Globus pallidus (tissue), 1 donor: ENCODE measurements around the gene TRAPPC3L.

Experiments
- DNase-seq: peaks from one replicate; pipeline ENCODE4 v3.0.0-alpha.2; 2015; ENCODE audit warnings: low spot score

TRAPPC3L gene

DNA sequence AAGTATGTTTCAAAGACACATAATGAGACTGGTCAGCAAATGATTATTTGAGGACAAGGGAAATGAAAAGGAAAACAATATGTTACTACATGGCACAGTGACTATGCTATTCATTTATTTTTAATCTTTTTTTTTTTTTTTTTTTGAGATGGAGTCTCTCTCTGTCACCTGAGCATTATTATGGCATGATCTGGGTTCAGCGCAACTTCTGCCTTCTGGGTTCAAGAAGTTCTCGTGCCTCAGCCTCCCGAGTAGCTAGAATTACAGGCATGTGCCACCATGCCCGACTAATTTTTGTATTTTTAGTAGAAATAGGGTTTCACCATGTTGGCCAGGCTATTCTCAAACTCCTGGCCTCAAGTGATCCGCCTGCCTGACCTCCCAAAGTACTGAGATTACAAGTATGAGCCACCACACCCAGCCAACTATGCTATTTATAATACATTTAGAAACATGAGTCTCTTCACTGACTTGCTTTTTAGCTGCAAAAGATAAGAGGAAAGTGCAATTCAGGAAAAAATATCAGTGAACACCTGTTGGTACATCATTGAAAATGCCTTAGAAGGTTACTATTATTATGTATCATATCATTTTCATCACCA, 11.4 kb upstream of the TRAPPC3L start:
- no peak for DNase-seq

DNA sequence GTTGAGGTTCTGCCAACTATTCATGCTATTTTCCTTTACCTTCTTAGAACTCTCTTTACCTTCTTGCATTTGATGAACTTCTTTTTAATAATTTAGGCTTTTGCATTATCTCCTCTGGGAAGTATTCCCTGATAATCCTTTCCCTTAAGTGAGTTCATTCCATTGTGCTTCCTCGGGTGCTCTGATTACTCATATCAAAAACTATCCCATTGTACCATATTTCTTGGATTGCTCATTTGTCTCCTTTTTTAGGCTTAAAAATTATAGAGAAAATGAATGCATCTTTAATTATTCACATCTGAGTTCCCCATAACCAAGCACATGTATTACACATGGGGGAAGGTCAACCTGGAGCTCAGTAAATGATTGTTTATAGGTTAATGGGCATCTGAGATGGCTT, 10.6 kb upstream of the TRAPPC3L start:
- DNase-seq: no peak

DNA sequence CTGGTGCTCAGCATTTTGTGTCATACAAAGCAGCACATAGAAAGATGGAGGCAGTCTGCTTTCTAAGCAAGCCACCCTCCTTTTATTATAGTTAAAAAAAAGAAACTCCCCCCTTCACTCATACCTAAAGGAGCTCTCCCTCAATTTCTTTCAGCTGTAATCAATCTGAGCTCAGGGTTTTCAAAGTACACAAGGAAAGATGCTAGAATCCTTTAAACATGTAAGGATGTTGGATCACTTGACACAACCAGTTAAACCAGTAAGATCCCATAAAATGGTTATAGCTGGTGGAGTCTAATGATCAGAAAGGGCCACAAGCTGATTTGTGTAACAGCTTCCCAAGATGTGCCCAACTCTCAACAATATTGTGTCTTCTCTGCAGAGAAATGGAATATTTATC, 8.0 kb upstream of the TRAPPC3L start, which contains the start of gene CALHM4:
CALHM4 (plus strand) TSS at position 301 of the 400 bp plus-strand sequence; CDS start at position 344, 43 bp downstream.
- DNase-seq: no peak

DNA sequence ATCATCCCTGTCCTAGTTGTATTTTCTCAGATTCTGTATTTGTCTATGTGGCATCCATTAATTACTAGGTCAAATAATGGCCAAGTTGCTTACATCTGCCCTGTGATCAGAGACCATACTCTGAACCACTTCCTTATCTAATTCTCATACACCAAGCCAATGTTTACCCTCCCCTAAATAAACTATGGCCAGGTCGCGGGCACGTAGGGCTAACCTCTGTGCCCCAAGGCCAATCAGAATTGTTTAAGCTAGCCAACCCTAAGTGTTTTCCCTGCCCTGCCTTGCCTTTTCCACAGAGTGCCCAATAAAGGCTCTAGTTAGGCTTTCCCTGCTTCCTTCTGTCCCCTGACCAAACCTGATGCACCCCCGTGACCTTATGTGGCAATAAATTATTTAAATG, 5.3 kb upstream of the TRAPPC3L start:
- DNase-seq: no peak

DNA sequence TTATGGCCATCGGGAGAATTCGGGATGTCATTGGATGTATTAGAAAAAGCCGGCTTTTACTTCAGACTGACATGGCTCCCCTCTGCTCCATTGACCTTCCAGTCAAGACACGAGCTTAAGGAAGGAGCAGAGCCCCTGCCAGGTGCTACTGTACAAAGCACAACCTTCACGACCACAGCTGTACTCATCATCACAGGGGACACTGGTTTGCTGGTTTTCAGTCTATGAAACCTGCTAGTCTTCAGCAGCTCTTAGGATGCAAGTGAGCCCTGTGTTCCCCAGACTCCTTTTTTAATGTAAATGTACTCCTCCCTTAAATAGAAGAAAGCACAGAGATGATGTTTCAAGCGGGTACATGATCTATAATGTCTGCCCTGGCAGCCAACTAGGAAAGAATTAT, 1.9 kb upstream of the TRAPPC3L start:
- no peak for DNase-seq

DNA sequence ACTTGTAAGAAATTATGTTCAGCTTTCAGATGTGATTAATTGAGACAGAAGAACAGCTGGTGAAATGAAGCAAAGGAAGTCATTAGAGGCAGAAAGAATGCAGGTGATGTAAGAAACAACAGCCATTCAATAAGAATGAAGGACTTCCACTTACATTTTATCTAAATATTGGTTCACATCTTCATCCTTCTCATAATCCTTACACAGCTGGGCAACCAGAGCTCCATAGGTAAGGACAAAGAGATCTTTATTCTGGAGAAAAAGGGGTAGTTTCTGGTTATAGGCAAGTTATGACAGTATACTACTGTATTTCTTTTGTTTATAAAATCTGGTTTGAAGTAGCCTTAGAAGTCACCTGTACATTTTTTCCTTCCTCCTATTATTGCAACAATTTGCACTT, 2.3 kb downstream of the TRAPPC3L start:
- DNase-seq: no peak

DNA sequence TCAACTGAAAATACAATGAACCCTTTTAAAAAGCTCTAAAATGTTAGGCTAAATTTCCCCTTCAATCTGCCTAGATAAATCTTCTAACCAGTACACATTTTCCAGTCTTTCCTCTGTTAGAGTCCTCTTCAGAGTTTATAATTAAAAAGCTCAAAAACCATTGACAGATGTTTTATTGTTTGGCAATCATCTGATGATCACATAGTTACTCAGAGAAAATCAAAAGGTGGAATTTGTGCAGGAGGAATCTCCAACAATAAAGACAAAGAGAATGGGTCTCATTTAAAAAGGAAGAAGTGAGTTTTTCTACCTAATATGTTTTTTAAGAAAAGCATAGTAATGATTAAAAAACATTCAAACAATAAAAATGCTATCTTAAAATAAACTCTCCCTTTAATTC, 3.1 kb downstream of the TRAPPC3L start:
- no peak for DNase-seq

DNA sequence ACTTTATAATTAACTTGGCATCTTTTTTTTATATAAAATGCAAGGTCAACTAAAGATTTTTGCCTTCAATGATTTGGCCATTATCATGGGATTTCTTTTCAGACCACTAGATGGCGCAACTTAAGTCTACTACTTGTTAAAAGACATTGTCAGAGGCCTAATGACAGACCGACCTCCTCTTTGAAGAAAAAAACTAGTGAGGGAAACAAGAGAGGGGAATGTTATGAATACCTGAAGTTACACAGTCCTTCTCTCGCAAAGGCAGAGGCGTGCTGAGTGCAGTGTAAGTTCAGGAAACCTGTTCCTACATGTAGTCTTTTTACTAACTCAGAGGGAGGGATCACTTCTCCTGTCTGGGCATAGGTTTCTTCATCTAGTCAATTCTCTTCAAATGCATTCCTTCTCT, 9.3 kb downstream of the TRAPPC3L start:
- peak; percentile 51 for DNase-seq

DNA sequence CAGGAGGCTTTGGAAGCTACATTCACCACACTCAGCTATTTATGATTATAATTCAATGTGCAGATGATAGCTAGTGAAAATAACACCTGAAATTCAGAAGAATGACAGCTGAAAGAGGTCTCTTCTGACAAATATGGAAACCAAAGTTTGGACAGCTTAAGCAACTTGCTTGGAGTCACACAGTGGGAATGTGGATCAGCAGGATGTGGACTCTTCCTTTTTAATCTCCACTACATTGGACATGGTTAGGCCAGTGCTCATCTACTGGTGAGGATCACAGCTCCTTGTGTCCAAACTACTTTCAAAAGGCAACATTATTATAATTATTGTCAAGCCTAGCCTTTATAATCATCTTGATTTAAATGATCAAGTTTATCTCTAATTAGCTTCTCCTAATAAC, 10.4 kb downstream of the TRAPPC3L start:
- DNase-seq: no peak

DNA sequence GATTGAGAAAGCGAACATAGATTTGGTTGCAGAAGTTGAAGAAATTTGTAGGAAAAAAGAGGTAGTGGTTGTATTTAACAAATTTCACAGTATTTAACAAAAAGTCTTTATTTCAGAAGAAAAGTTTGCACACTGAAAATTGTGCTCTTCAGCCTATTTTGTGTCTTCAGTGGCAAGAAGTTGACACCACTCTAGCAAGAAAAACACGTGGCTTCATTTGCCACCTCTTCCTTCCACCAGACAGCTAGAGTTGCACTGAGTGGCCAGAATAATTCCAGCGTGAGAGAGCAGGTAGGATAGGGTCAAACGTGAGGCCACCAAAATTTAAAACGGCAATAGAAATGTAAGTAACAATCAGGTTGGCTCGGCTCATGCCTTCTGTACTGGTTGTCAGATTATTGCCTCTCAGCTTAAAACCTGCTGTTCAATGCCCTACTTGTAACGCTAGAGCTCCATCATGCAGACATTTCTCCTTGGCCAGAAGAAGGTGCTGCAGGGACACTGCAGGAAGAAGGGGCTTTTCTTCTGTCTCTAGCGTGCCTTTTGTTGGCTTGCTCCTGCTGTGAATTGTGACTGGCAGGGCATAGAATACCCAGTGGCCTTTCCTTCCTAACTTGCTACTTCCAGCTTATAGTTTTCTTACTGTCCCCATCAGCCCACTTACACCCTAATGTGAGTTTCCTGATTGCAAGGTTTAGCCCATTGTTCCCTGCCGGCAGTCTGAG, 12.1 kb downstream of the TRAPPC3L start:
- DNase-seq: no peak

DNA sequence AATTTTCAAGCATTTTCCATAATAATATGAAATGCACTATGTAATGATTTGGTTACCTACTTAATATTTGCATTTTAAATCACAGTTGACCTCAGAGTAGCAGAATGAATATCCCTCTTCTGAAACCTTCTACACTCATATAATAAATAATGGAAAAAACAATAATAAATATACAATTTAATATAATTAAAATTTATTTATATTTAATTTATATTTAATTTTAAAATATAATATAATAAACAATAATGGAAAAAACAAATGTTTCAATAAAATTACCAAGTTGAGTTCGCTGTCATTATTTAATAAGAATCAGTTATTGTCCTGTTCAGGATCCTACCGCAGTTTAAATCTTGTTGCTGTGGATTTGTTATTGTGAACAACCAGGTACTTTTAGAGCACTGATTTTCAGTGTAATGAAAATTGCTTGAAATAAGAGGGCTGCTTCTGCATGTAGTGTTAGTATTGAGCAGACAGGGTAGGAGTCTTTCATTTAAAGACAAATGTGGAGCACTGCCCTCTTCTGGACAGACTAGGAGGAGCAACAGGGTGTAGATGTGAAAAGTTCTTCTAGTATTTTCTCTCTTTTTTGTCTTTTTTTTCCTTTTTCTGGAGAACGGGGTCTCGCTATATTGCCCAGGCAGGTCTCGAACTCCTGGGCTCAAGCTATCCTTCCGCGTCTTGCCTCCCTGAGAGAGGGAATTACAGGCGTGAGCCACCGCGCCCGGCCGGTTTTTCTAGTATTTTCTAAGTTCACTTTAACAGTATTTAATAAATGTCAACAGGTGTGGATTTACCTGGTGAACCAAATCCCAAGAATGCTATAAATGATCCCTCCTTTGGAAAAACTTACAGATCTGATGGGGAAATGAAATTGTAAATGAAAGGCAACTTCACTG, 13.6 kb downstream of the TRAPPC3L start:
- peak; percentile 45 for DNase-seq

DNA sequence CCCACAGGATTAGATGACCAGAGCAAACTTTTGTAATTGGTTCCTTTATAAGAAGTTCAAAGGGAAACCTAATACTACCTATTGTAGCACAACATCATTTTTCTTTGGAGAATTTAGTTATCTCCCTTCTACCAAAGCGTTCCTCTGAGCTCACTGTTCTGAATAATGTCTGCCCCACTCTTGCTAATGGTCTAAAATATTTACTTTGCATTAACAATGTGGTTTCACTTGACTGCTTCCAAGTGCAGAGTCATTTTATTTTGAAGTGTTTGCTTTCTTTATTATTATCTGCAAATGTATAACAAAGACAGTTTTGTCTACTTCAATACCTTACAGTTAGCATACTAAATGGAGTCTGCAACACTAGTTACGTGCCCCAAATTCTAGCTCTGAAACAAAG, 15.0 kb downstream of the TRAPPC3L start:
- DNase-seq: no peak

DNA sequence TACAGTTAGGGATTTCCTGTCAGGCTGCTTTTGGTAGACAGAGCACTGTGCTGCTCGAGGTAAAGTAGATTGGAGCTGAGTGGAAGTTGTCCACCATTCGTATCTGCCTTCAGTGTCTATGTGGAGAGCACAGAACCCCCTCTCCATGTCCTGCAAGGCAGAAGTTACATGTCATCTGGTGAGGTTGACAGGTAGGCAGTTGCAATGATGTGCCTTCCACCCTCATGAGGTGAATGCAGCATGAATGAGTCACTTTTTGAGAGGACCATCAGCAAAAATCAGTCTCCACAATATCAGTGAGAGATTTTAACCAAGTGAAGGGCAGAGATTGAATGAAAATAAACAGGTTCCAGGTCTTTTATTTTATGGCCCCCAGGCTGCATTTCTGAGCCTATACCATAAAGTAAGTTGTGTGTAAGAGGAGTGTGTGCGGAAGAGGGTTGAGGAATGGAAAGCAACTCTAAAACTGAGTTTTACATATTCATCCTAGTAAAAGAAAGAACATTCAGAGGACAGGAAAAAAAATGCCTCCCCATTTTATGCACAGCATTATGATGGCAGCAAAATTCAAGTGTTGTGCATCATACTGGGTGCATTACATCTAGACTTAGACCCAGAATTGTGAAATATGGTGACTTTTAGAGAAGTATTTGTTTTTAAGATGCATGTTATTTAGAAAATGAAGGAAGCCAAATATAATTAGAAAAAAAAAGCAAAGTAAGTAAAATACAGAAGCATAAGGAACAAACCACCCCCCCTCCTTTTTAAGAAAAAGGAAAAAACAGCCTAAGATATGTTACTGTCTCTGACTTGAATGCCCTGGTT, 15.8 kb downstream of the TRAPPC3L start:
- no peak for DNase-seq

DNA sequence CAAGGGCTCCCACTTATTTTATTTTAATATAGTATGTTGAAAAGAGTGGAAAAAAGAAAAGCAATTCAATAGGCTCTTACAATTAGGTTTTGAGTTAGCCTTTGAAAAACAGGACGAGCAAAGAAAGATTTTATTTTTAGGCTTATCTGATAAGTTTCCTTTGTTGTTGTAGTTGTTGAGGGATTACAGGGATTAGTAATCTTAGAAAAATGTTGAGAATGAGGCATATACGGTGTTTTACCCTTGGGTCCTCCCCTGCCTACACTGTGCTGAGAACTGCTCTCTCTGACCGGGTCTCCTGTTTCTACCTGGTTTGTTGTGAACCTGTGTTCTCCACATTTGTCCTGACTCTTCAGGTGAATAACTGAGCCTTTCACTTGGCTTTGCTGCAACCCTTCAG, 16.7 kb downstream of the TRAPPC3L start:
- no peak for DNase-seq

DNA sequence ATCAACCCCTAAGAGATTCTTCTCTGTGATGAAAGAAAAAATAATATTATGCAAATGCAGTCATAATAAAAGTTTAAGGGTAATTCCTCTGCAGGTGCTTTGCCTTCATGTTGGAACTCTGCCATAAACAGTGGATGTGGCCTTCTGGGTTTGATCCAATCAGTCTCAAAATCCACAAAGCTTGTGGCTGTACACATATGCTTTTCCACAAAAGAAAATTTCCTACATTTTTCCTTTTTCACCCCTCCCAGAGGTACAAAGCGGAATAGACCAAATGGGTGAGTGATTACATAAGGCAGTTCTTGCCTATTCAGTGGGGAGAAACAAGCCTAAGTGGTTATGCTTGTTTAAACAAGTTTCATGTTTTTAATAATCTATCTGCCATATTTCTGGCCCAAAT, 17.4 kb downstream of the TRAPPC3L start:
- no peak for DNase-seq

DNA sequence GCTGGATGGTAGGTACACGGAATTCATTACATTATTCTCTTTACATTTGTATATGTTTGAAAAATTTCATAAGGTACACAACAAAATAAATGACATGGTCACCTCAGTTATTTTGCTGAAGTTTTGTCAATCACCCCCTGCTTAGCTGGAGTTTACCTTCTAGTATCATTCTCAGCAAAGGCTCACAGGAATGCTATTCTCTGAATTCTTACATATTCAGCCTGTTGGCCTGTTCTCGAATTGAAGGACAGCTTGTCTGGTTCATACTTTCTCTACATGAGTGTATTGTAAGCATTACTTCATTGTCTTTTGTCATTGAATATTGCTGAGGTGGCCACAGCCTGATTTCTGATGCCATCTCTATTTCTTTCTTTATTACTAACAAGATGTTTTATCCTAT, 21.2 kb downstream of the TRAPPC3L start:
- no peak for DNase-seq

DNA sequence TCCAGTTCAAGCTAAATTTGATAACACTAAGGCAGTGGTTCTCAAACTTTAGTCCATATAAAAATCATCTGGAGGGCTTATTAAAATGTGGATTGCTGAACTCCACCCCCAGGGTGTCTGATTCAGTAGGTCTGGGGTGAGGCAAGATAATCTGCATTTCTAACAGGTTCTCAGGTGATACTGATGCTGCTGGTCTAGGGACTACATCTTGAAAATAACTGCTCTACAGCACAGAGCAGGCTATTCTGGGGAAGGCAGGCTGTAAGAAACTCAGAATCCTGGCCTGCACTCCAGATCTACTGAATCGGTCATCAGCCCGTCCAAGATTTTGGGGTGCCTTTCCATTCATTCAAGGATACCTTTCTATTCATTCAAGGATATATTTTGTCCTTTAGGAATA, 22.6 kb downstream of the TRAPPC3L start:
- DNase-seq: no peak

DNA sequence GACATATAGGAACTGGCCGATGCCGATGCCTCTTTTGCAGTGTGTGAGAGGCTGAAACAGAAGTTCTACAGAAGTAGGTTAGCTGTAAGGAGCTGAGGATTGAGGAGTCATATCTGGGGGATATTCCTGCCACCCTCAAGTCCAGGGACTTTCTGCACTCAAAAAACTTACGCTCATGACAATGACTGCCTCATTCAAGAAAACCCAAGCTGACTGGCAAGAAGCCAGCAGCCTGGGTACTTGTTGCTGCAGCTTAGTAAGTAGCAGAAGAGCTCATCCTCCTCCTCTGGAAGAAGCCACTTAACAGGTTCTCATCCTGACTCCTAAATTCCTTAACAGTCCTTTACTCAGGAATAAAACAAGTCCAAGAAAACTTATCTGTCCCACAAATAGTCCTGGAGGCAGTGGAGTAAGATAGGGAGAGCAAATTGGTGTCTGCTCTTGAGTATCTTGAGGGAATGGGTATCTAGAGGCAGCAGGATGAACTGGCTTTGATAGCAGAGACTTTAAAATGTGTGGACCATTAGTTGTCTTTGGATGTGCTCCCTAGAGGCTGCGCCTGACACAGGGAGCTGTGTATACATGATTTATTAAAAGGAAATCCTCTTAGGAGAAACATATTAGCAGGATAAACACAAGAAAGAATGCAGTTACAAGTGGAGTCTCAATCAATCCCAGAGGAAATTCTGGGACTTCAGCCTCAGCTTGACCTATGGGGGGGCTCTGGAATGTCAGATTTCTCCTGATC, 26.7 kb downstream of the TRAPPC3L start:
- DNase-seq: no peak

DNA sequence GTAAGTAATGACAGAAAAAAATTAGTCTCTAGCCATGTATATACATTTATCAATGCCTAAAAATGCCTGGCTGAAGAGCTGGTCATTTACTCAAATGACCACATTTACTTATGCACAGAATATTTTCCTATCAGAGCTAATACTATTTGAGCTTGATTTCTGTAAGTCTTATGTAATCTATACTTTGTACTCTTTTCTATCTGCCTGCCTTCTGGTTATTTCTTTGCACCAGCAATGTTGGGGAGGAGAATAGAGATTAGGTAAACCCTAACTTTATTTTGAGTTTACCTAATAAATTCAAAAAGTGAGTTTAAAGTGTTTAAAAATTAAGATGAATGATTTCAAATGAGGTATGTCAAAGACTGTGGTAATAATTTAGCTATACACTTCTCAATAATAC, 30.3 kb downstream of the TRAPPC3L start:
- DNase-seq: no peak

DNA sequence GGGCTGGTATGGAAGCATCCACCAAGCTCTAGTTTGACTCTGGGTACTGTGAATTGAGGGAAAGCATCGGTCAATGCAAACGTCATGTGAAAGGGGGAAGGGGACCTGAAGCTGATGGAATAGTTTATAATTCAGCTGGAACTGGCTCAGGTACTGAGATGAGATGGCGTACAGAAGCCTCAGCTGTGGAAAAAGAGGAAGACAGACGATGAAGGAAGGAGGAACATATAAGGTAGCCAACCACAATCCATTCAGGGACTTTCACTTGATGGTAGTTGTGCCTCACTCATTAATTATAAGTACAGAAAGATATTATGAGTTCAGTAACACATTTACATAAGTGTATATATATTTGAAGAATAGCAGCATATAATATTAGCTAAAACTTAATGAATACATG, 31.4 kb downstream of the TRAPPC3L start:
- no peak for DNase-seq

DNA sequence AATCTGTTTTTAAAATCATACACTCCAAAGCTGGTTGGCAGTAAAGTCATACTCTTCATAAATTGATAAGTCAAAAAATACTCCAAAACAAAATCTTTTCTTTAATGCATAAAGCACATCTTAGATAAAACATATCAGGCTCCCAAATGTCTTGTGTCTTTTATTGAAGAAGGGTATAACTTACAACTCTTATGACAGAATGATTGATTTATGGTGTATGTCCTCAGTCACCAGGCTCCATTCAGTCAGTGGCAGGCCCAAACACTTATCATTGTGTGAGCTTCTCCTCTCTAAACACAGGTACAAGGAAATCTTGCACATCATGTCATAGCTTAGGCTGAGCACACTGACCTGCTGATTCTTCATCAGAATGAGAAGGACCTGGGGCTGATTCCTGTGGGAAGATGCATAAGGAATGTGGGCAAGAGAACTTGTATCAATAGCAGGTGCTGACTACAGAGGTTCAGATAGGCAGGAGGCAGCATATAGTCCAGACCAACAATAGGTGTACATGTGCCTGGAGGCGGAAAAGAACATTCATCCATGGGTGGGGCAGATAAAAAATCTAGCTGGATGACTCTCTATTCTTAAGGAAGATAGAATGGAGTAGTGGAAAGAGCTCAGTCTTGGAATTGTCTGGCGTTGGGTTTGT, 32.1 kb downstream of the TRAPPC3L start:
- no peak for DNase-seq
